Tibial artery (tissue), 4 donors: ENCODE results near the gene CCDC91.
"Not testable (repeated sequence)": the region's sequence is repeated elsewhere in the genome, so short reads cannot be mapped to it uniquely, and the experiment has no call there.

Experiments
- DNase-seq, 2 donors: peaks; one replicate each; pipeline ENCODE4 v3.0.0-alpha.2; 2019
- H3K27ac ChIP-seq, 2 donors: fragments of 200-600 bp; sonication (generic) in 1 of 2; 1 replicate in 1 of 2; 2 replicates in 1 of 2; pipeline ENCODE4 v1.5.1; 2018 to 2019; ENCODE audit warnings: mild to moderate bottlenecking in 1 of 2
- H3K27me3 ChIP-seq, 2 donors: fragments of 200-600 bp; sonication (generic) in 1 of 2; one replicate each; pipeline versions ENCODE4 v1.5.1 to v1.6.0; 2016 to 2019
- H3K36me3 ChIP-seq, 3 donors: fragments of 200-600 bp; sonication (generic) in 2 of 3; one replicate each; pipeline ENCODE4 v1.5.1; 2016 to 2019; ENCODE audit warnings: mild to moderate bottlenecking in 2 of 3
- H3K4me1 ChIP-seq, 4 donors: fragments of 200-600 bp; sonication (generic) in 2 of 4; 1 replicate in 3 of 4; 2 replicates in 1 of 4; pipeline ENCODE4 v1.5.1; 2016 to 2019
- H3K4me3 ChIP-seq, 2 donors: fragments of 200-600 bp; sonication (generic) in 1 of 2; 1 replicate in 1 of 2; 2 replicates in 1 of 2; pipeline ENCODE4 v1.5.1; 2018 to 2019; ENCODE audit warnings: mild to moderate bottlenecking in 2 of 2
- H3K9me3 ChIP-seq, 3 donors: fragments of 200-600 bp; sonication (generic) in 1 of 3; one replicate each; pipeline ENCODE4 v1.5.1; 2016 to 2019
- CTCF ChIP-seq, 2 experiments: fragments of 200-600 bp in 1 of 2; fragments of 450-650 bp in 1 of 2; IDR thresholded peaks; one replicate each; pipeline ENCODE4 v1.5.1; 2017 to 2019; ENCODE audit warnings: antibody characterized with exemption in 2 of 2, mild to moderate bottlenecking in 1 of 2, moderate library complexity in 1 of 2
- intact Hi-C: fragments of 100-400 bp; cut with DNase I; formaldehyde crosslinking; loops from one replicate; pipeline ENCODE4 v1.15.0; 2023; ENCODE audit warnings: low total_unique reads

Gene CCDC91

GRCh38 chr12:28456934-28457710 lies 266.9 kb downstream of the CCDC91 start:
- H3K36me3 ChIP-seq: peaks cover 0 to 9% (median 4%) of the 10 kb centered on the region in 3 donors
- DNase-seq: no peak
- H3K4me1 ChIP-seq: peaks cover 0 to 7% (median 3%) of the 10 kb centered on the region in 4 donors
- intact Hi-C loops: no loop called here
- TF ChIP-seq CTCF (IDR thresholded peaks at IDR 0.05): no peak
- no peaks in the 10 kb centered on the region for H3K9me3 ChIP-seq
- H3K27ac ChIP-seq: no peak overlapping the region
- H3K27me3 ChIP-seq: no peaks in the 10 kb centered on the region
- no peak overlapping the region for H3K4me3 ChIP-seq

- no peak overlapping the region for H3K4me3 ChIP-seq
- no peak overlapping the region for H3K27ac ChIP-seq
- intact Hi-C loops: no loop called here
- H3K4me1 ChIP-seq: peaks cover 0 to 7% (median 3%) of the 10 kb centered on the region in 4 donors
- H3K9me3 ChIP-seq: no peaks in the 10 kb centered on the region
- H3K27me3 ChIP-seq: no peaks in the 10 kb centered on the region
- no peak for DNase-seq
- TF ChIP-seq CTCF (IDR thresholded peaks at IDR 0.05): no peak
- H3K36me3 ChIP-seq: peaks cover 0 to 9% (median 4%) of the 10 kb centered on the region in 3 donors
These were observed 267.5 kb downstream of the CCDC91 start for GRCh38 chr12:28457785-28458184.

GRCh38 chr12:28459481-28459880 lies 269.2 kb downstream of the CCDC91 start:
- Histone ChIP-seq H3K27ac (no peak overlapping the region), H3K4me3 (no peak overlapping the region), H3K4me1 (peaks cover 0 to 7% (median 3%) of the 10 kb centered on the region in 4 donors), H3K9me3 (no peaks in the 10 kb centered on the region), H3K36me3 (peaks cover 0 to 9% (median 4%) of the 10 kb centered on the region in 3 donors), H3K27me3 (no peaks in the 10 kb centered on the region)
- intact Hi-C loops: no loop called here
- TF ChIP-seq CTCF (IDR thresholded peaks at IDR 0.05): no peak
- DNase-seq: no peak

GRCh38 chr12:28460420-28461130 lies 270.3 kb downstream of the CCDC91 start:
- Histone ChIP-seq H3K27ac (no peak overlapping the region), H3K27me3 (no peaks in the 10 kb centered on the region), H3K36me3 (peaks cover 0 to 9% (median 4%) of the 10 kb centered on the region in 3 donors), H3K4me3 (no peak overlapping the region), H3K9me3 (no peaks in the 10 kb centered on the region), H3K4me1 (peaks cover 0 to 7% (median 3%) of the 10 kb centered on the region in 4 donors)
- no peak for TF ChIP-seq CTCF (IDR thresholded peaks at IDR 0.05)
- DNase-seq: no peak
- intact Hi-C loops: no loop called here

- H3K4me1 ChIP-seq: no peaks in the 10 kb centered on the region
- no peak overlapping the region for H3K27ac ChIP-seq
- no peak overlapping the region for H3K4me3 ChIP-seq
- no peak for DNase-seq
- no peaks in the 10 kb centered on the region for H3K27me3 ChIP-seq
- TF ChIP-seq CTCF (IDR thresholded peaks at IDR 0.05): no peak
- peaks cover 0 to 9% (median 4%) of the 10 kb centered on the region in 3 donors for H3K36me3 ChIP-seq
- no peaks in the 10 kb centered on the region for H3K9me3 ChIP-seq
- intact Hi-C loops: no loop called here
These were observed 273.1 kb downstream of the CCDC91 start for GRCh38 chr12:28463396-28463795.

DNA sequence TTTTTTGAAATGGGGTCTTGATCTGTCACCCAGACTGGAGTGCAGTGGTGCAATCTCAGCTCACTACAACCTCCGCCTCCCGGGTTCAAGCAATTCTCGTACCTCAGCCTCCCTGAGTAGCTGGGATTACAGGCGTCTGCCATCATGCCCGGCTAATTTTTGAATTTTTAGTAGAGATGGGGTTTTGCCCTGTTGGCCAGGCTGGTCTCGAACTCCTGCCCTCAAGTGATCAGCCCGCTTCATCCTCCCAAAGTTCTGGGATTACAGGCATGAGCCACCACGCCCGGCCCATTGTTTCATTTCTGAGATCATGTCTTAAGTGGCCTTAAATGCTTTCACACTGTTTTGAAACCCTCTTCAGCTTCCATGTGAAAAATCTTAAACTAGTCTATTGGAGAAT lies 281.5 kb downstream of the CCDC91 start:
- intact Hi-C loops, DNase-seq, H3K9me3 ChIP-seq: not testable (repeated sequence)

DNA sequence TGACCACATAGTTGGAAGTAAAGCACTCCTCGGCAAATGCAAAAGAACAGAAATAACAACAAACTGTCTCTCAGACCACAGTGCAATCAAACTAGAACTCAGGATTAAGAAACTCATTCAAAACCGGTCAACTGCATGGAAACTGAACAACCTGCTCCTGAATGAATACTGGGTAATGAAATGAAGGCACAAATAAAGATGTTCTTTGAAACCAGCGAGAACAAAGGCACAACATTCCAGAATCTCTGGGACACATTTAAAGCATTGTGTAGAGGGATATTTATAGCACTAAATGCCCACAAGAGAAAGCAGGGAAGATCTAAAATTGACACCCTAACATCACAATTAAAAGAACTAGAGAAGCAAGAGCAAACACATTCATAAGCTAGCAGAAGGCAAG lies 285.9 kb downstream of the CCDC91 start:
- DNase-seq, intact Hi-C loops, H3K4me1 ChIP-seq, H3K4me3 ChIP-seq, H3K27me3 ChIP-seq, H3K9me3 ChIP-seq, H3K36me3 ChIP-seq, H3K27ac ChIP-seq: not testable (repeated sequence)

More for the DNA sequence above, 281.5 kb downstream of the CCDC91 start:
- H3K4me1 ChIP-seq, H3K4me3 ChIP-seq, H3K36me3 ChIP-seq, H3K27ac ChIP-seq, H3K27me3 ChIP-seq: not testable (repeated sequence)

- DNase-seq, H3K36me3 ChIP-seq, H3K9me3 ChIP-seq, H3K27me3 ChIP-seq, intact Hi-C loops, H3K27ac ChIP-seq, H3K4me1 ChIP-seq, H3K4me3 ChIP-seq: not testable (repeated sequence)
These were observed 288.8 kb downstream of the CCDC91 start for GRCh38 chr12:28479097-28479496.
